NCI-H2107 treated with DMSO at 0.1 percent for 48 hours (cell line): ENCODE measurements around the gene ARHGEF37.

Experiments
- DNase-seq: peaks from one replicate; lab custom pipeline; 2025; ENCODE audit not compliant: unreplicated experiment; lab: John Stamatoyannopoulos, UW

ARHGEF37 gene

GRCh38 chr5:149627070-149627469 lies 45.8 kb downstream of the ARHGEF37 start:
- no peak for DNase-seq

DNA sequence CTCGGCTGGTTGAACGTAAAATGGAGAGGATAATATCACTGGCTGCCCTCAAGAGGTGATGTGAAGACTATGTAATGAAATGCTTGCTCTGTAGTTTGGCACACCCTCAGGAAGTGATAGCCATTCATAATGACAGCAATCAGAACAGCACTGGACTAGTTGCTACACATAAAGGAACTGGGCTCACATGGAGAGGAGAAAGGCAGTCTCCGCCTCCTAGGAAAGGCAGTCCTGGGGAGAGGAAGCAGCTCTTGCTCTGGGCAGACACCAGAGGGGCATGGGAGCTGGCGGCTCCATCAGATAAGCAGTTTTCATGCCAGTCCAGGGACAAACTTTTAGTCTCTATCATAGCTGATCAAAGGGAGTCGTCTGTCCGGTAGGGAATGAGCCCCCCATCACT lies 46.9 kb downstream of the ARHGEF37 start:
- no peak for DNase-seq

- no peak for DNase-seq
Observed at GRCh38 chr5:149628846-149629388, 47.6 kb downstream of the ARHGEF37 start.

GRCh38 chr5:149629421-149629820 lies 48.1 kb downstream of the ARHGEF37 start:
- DNase-seq = no peak

DNA sequence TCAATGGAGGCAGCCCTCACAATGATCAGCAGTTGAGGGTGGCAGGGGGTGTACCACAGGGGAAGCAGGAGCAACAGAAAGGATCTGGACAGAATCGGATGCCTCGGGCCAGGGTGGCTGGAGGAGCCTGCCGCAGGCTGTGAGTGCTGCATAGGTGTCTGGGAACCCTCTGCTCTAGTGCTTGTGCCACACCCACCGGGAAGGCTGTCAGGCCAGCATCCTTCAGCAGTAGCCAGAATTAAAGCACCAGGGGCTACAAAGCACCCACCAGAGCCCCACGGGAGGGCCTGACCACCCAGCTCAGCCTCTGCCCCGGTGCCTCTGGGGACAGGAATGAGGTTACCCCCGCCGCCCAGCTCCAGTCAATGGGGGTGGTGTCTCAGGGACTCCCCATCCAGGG lies 49.0 kb downstream of the ARHGEF37 start:
- DNase-seq = no peak

GRCh38 chr5:149631506-149631905 lies 50.2 kb downstream of the ARHGEF37 start:
- DNase-seq = no peak

GRCh38 chr5:149632311-149633251 lies 51.3 kb downstream of the ARHGEF37 start:
- no peak for DNase-seq

DNA sequence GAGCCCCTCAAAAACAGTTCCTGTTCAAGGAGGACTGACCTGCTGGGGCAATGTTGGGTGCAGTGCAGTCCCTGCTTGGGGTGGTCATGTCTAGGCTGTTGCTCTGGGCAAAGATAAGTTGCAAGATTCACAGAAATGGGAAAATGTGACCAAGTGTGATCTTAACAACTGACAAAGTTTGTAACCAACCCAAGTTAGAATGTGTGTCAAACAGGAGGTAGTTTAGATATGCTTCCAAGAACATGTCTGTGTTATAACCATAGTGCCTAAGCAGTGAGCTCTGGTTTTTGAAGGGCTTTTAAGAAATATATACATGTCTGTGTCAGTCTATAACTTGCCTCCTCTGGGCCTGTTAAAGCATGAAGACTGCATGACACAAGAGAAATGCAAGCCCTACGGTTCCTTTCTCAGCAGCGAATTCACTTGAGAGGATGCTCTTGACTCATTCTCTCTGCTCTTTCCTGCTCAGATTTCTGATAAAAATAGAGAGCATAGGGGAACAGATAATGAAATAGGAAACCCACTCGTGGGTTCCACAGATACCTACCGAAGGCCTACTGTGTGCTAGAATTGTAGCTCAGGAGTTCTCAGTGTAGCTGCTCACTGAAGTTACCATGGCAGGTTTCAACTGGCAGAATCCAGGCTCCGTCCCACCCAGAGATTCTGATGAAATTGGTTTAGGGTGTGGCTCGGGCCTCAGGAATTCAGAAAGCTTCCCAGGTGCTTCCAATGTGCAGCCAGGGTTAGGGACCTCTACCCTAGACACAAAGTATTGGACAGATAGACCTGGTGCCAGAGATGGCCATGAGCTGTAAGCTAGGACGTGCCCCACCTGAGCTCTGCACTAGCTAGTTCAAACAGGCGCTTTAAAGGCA lies 52.4 kb downstream of the ARHGEF37 start:
- DNase-seq = no peak

DNA sequence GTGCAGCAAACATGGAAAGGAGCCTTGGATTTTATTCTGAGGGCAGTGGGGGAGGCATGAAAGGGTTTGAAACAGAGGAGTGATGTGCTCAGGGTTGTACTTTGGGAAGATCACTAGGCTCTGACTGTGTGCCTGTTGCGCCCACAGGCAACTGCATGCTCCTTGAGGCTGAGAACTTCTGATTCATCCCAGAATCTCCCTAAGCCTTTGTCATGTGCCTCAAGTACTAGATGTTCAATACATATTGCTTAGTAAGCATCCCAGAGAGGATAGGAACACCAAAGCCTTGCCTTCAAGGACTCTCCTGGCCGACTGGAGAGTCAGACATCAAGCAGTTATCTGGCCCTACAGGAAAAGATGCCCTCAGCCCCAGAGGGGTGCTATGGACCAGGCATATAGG lies 54.1 kb downstream of the ARHGEF37 start:
- DNase-seq = no peak

GRCh38 chr5:149636191-149636860 lies 55.0 kb downstream of the ARHGEF37 start:
- DNase-seq = no peak

- DNase-seq = no peak
Observed at GRCh38 chr5:149636861-149637246, 55.6 kb downstream of the ARHGEF37 start.

GRCh38 chr5:149638136-149638535 lies 56.8 kb downstream of the ARHGEF37 start:
- DNase-seq = no peak

- no peak for DNase-seq
Observed at GRCh38 chr5:149638546-149639241, 57.4 kb downstream of the ARHGEF37 start.

- DNase-seq = no peak
Observed at GRCh38 chr5:149639737-149640136, 58.4 kb downstream of the ARHGEF37 start.

DNA sequence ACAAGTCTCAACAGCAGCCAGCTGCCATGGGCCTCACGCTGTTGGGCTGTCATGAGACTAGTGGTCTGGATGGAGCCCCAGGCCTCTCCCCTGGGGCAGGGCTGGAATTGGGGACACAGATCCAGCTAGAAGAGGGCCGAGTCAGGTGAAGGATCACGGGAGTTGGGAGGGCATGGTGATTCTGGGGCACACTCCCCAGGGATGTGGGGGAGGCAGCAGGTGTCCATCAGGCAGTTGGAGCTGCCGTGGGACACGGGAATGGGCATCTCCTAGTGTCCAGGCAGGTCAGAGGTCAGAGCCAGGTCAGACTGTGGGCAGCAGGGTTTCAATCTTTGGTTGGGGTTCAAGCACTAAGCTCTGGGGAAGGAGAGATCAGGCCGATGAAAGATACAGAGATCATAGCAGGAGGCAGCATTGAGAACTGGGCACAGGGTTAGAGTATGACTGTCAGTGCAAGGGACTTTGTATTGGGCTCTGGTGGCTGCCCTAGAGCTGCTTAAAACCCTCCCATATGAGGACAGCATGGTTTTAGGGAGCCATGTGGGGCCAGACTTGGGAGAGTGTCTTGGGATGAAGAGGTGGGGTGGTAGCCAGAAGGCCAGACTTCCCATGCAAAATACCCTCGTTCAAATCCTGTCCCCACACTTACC lies 59.2 kb downstream of the ARHGEF37 start:
- no peak for DNase-seq

- DNase-seq = no peak
Observed at GRCh38 chr5:149641000-149641576, 59.8 kb downstream of the ARHGEF37 start.

DNA sequence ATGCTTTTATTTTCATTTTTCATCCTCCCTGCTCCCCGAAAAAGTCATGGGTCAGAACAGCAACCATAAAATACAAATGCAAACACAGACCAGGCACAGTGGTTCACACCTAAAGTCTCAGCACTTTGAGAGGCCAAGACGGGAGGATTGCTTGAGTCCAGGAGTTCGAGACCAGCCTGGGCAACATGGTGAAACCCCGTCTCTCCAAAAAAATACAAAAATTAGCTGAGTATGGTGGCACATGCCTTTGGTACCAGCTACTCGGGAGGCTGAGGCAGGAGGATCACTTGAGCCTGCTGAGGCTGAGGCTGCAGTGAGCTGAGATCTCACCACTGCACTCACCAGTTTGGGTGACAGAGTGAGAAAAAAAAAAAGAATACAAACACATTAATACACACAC lies 60.3 kb downstream of the ARHGEF37 start:
- no peak for DNase-seq

DNA sequence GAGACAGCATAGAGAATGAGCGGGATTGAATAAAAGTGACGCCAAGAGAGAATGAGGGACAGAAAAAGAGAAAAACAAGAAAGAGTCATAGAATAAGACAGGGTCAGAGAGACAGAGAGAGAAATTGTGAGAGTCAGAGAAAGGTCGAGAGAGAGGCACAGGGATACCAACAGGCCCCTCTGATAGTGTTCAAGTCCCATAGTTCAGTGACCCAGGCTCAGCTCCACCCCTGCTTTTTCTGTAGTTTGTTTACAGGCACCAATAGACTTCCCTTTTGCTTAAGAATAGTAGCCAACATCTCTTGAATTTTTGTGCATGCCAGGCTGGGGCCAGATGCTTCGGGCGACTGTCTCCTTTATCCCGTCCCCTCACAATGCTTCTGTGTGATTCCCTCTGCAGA lies 62.5 kb downstream of the ARHGEF37 start:
- DNase-seq = no peak

DNA sequence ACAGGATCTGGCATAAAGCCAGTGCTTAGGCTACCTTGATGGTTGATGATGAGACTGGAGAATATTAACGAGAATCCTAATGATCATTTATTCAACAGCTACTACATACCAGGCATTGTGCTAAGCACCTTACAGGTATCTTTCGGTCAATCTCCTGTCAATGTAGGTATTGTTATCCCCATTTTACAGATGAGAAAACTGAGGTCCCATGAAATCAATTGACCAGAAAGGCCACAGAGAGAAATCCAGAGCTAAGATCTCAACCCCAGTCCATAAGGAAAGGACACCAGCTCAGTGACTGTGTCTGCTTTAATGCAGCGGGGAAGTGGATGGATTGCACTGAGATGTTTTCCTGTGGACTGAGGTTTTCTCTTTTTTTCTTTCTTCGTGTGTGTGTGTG lies 63.3 kb downstream of the ARHGEF37 start:
- no peak for DNase-seq

GRCh38 chr5:149645236-149645635 lies 63.9 kb downstream of the ARHGEF37 start:
- DNase-seq = no peak
